SIG-M5 treated with dmso at 0.1 percent for 504 hours (cell line): ENCODE data around the gene BBLN.

Experiments used
- DNase-seq: peaks from one replicate; lab custom pipeline; 2025; ENCODE audit not compliant: unreplicated experiment; lab: John Stamatoyannopoulos, UW

Gene BBLN

GRCh38 chr9:128211186-128211980, 51.3 kb downstream of the BBLN start:
- no peak for DNase-seq

GRCh38 chr9:128211981-128212281, 51.9 kb downstream of the BBLN start:
- no peak for DNase-seq
